ENCODE measurements around the gene CDKL2. TPM values are rescaled to one million over a fixed set of nuclear protein-coding genes. Genes with fewer than 3 reads are reported as not detected.

CDKL2 gene
- total and polyA plus RNA-seq, 8 donors: 0.19 to 11.6 (median 0.52) TPM; not detected in 2

GRCh38 chr4:75637827-75638226 lies 7.5 kb upstream of the CDKL2 start:
- Histone ChIP-seq H3K27ac (no peak overlapping the region), H3K4me1 (no peaks in the 10 kb centered on the region), H3K27me3 (no peaks in the 10 kb centered on the region), H3K9me3 (no peaks in the 10 kb centered on the region), H3K36me3 (peaks cover 0 to 8% (median 3%) of the 10 kb centered on the region in 4 donors), H3K4me3 (no peak overlapping the region)
- TF ChIP-seq EP300 (IDR thresholded peaks at IDR 0.05): no peak
- TF ChIP-seq POLR2AphosphoS5 (IDR thresholded peaks at IDR 0.05): no peak
- TF ChIP-seq POLR2A (IDR thresholded peaks at IDR 0.05): no peak
- TF ChIP-seq CTCF (IDR thresholded peaks at IDR 0.05): no peak
- intact Hi-C loops (cut with DNase I; ENCODE audit: low total_unique reads): no loop called here
- DNase-seq: no peak
- WGBS, 5 donors: 90 to 97% (median 96%) methylated on average over 1 of the region's 1 CpG

- Histone ChIP-seq H3K36me3 (peaks cover 0 to 4% (median 2%) of the 10 kb centered on the region in 4 donors), H3K27me3 (no peaks in the 10 kb centered on the region), H3K4me3 (no peak overlapping the region), H3K4me1 (no peaks in the 10 kb centered on the region), H3K9me3 (no peaks in the 10 kb centered on the region), H3K27ac (no peak overlapping the region)
- TF ChIP-seq EP300 (IDR thresholded peaks at IDR 0.05): no peak
- no peak for TF ChIP-seq POLR2A (IDR thresholded peaks at IDR 0.05)
- TF ChIP-seq CTCF (IDR thresholded peaks at IDR 0.05): no peak
- no peak for TF ChIP-seq POLR2AphosphoS5 (IDR thresholded peaks at IDR 0.05)
- 59 to 89% (median 80%) methylated on average over 1 of the region's 1 CpG for WGBS, 5 donors
- no peak for DNase-seq
- intact Hi-C loops (cut with DNase I; ENCODE audit: low total_unique reads): no loop called here
These were observed 6.8 kb upstream of the CDKL2 start for GRCh38 chr4:75637176-75637575.

- no peak overlapping the region for H3K4me3 ChIP-seq
- TF ChIP-seq POLR2A (IDR thresholded peaks at IDR 0.05) (no peak), EP300 (IDR thresholded peaks at IDR 0.05) (no peak)
- H3K4me1 ChIP-seq: peaks cover 6 to 12% (median 11%) of the 10 kb centered on the region in 4 donors
- H3K27me3 ChIP-seq: no peaks in the 10 kb centered on the region
- DNase-seq: no peak
- 70 to 88% (median 76%) methylated on average over 2 of the region's 2 CpGs for WGBS, 5 donors
- no peak overlapping the region for H3K27ac ChIP-seq
- intact Hi-C loops (cut with DNase I; ENCODE audit: low total_unique reads): no loop called here
- no peaks in the 10 kb centered on the region for H3K9me3 ChIP-seq
- H3K36me3 ChIP-seq: peaks cover 0 to under 1% (median 0%) of the 10 kb centered on the region in 4 donors
These were observed 4.6 kb upstream of the CDKL2 start for GRCh38 chr4:75634951-75635350.

- Histone ChIP-seq H3K36me3 (no peaks in the 10 kb centered on the region), H3K4me1 (peaks cover 6 to 13% (median 11%) of the 10 kb centered on the region in 4 donors), H3K27me3 (no peaks in the 10 kb centered on the region), H3K27ac (no peak overlapping the region), H3K9me3 (no peaks in the 10 kb centered on the region), H3K4me3 (no peak overlapping the region)
- DNase-seq: no peak
- no peak for TF ChIP-seq POLR2A (IDR thresholded peaks at IDR 0.05)
- no peak for TF ChIP-seq POLR2AphosphoS5 (IDR thresholded peaks at IDR 0.05)
- TF ChIP-seq EP300 (IDR thresholded peaks at IDR 0.05): no peak
- no peak for TF ChIP-seq CTCF (IDR thresholded peaks at IDR 0.05)
- 79 to 90% (median 83%) methylated on average over 3 of the region's 3 CpGs for WGBS, 5 donors
- intact Hi-C loops (cut with DNase I; ENCODE audit: low total_unique reads): no loop called here
These were observed 4.0 kb upstream of the CDKL2 start for GRCh38 chr4:75634281-75634680.

GRCh38 chr4:75633846-75634245 lies 3.5 kb upstream of the CDKL2 start:
- intact Hi-C loops (cut with DNase I; ENCODE audit: low total_unique reads): no loop called here
- WGBS, 5 donors: 59 to 80% (median 70%) methylated on average over 2 of the region's 2 CpGs

More at GRCh38 chr4:75633846-75634245, 3.5 kb upstream of the CDKL2 start:
- TF ChIP-seq POLR2AphosphoS5 (IDR thresholded peaks at IDR 0.05): no peak
- no peak for TF ChIP-seq CTCF (IDR thresholded peaks at IDR 0.05)
- TF ChIP-seq EP300 (IDR thresholded peaks at IDR 0.05): no peak
- no peak for TF ChIP-seq POLR2A (IDR thresholded peaks at IDR 0.05)
- DNase-seq: peak in 1 of 2 donors; percentile 12
- Histone ChIP-seq H3K36me3 (no peaks in the 10 kb centered on the region), H3K4me1 (peaks cover 6 to 13% (median 11%) of the 10 kb centered on the region in 4 donors), H3K4me3 (no peak overlapping the region), H3K27ac (no peak overlapping the region), H3K27me3 (no peaks in the 10 kb centered on the region), H3K9me3 (no peaks in the 10 kb centered on the region)
